ENCODE data around the gene C17orf78. TPM values are rescaled to one million over a fixed set of nuclear protein-coding genes. Genes with fewer than 3 reads are reported as not detected.
A peak's percentile ranks its signal among the peaks of the same experiment; 100 is the strongest.

C17orf78 gene
- polyA plus RNA-seq, 1 donor (not counting 4 experiments of a cell fraction or from before 2014, with no cell fraction given): not detected

DNA sequence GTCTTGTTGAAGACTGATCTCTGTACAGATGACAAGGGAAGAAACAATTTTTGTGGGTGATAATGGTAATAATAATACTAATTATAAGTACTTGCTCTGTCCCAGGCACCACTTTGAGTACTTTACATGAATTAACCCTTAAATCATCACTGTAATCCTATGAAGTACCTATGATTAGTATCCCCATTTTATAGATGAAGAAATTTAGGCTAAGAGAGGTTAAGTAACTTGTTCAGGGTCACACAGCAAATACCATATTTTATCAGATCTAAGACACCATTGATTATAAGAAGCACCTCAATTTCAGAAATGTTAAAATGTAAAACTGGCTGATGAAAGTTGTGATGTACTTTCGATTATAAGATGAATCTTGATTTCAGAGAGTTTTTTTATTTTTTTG lies 49.5 kb downstream of the C17orf78 start:
- no peak for FAIRE-seq
- no peak for TF ChIP-seq EZH2 (IDR thresholded peaks at IDR 0.05; ENCODE audit: low read length)
- TF ChIP-seq CTCF (optimal IDR thresholded peaks at IDR 0.05 in 1 of 3, IDR thresholded peaks at IDR 0.05 in 1 of 3, conservative IDR thresholded peaks at IDR 0.05 in 1 of 3; ENCODE audit: extremely low read depth in 1 of 3, insufficient read depth in 2 of 3, low read length in 3 of 3): no peak

DNA sequence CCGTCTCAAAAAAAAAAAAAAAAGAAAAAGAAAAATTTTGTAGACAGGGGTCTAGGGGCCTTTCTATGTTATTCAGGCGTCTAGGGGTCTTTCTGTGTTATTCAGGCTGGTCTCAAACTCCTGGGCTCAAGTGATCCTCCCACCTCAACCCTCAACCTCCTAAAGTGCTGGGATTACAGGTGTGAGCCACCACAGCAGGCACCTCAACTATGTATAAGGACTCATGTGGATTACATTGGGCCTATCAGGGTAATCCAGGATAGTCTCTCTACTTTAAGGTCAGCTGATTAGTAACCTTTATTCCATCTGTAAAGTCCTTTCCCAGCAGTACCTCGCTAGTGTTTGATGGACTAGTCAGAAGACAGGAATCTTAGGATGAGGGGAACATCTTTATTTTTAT lies 53.3 kb downstream of the C17orf78 start:
- H4K20me1 ChIP-seq (ENCODE audit: control insufficient read depth, extremely low read depth, insufficient read depth, low read length): no peaks in the 10 kb centered on the region
- no peaks in the 10 kb centered on the region for H3K9me3 ChIP-seq (ENCODE audit: control insufficient read depth, low read depth, low read length)
- no peak overlapping the region for H2AFZ ChIP-seq (ENCODE audit: control insufficient read depth, low read length)
- FAIRE-seq (no peak), DNase-seq (ENCODE audit: low read depth, low spot score) (no peak)
- no peak overlapping the region for H3K4me3 ChIP-seq (ENCODE audit: control insufficient read depth in 2 of 3, extremely low read depth in 1 of 3, insufficient read depth in 2 of 3, low read depth in 1 of 3, low read length in 3 of 3)
- H3K4me2 ChIP-seq (ENCODE audit: control insufficient read depth, extremely low read depth, insufficient read depth, low read depth, low read length): peak overlapping the region; percentile 80
- no peaks in the 10 kb centered on the region for H3K9me1 ChIP-seq (ENCODE audit: control insufficient read depth, extremely low read depth, insufficient read depth, low read length)
- peaks cover 4 to 18% of the 10 kb centered on the region in 2 experiments for H3K36me3 ChIP-seq (ENCODE audit: control insufficient read depth in 2 of 2, extremely low read depth in 1 of 2, insufficient read depth in 2 of 2, low read length in 2 of 2)
- H3K9ac ChIP-seq (ENCODE audit: control insufficient read depth, extremely low read depth, insufficient read depth, low read length): peak overlapping the region; percentile 59
- H3K27ac ChIP-seq (ENCODE audit: control insufficient read depth, insufficient read depth, low read length): peak overlapping the region; percentile 98
- TF ChIP-seq EZH2 (IDR thresholded peaks at IDR 0.05; ENCODE audit: low read length): no peak
- no peak for TF ChIP-seq CTCF (optimal IDR thresholded peaks at IDR 0.05 in 1 of 3, IDR thresholded peaks at IDR 0.05 in 1 of 3, conservative IDR thresholded peaks at IDR 0.05 in 1 of 3; ENCODE audit: extremely low read depth in 1 of 3, insufficient read depth in 2 of 3, low read length in 3 of 3)
- dilution Hi-C loops (cut with MboI; ENCODE audit: extremely low pct_ligation_motif_present, low sequenced_read_pairs): no loop called here
- no peaks in the 10 kb centered on the region for H3K27me3 ChIP-seq (ENCODE audit: control insufficient read depth, extremely low read depth, insufficient read depth, low read length)
- peaks cover 23% of the 10 kb centered on the region for H3K4me1 ChIP-seq (ENCODE audit: control insufficient read depth, extremely low read depth, insufficient read depth, low read length)
- peaks cover 4% of the 10 kb centered on the region for H3K79me2 ChIP-seq (ENCODE audit: control insufficient read depth, insufficient read depth, low read length)

More for the DNA sequence above, 49.5 kb downstream of the C17orf78 start:
- no peaks in the 10 kb centered on the region for H3K27me3 ChIP-seq (ENCODE audit: control insufficient read depth, extremely low read depth, insufficient read depth, low read length)
- H3K4me3 ChIP-seq (ENCODE audit: control insufficient read depth in 2 of 3, extremely low read depth in 1 of 3, insufficient read depth in 2 of 3, low read depth in 1 of 3, low read length in 3 of 3): no peak overlapping the region
- H3K27ac ChIP-seq (ENCODE audit: control insufficient read depth, insufficient read depth, low read length): no peak overlapping the region
- H3K4me2 ChIP-seq (ENCODE audit: control insufficient read depth, extremely low read depth, insufficient read depth, low read depth, low read length): no peak overlapping the region
- no peak for DNase-seq (ENCODE audit: low read depth, low spot score)
- H3K9ac ChIP-seq (ENCODE audit: control insufficient read depth, extremely low read depth, insufficient read depth, low read length): no peak overlapping the region
- H3K9me3 ChIP-seq (ENCODE audit: control insufficient read depth, low read depth, low read length): no peaks in the 10 kb centered on the region
- H2AFZ ChIP-seq (ENCODE audit: control insufficient read depth, low read length): no peak overlapping the region
- H3K79me2 ChIP-seq (ENCODE audit: control insufficient read depth, insufficient read depth, low read length): no peaks in the 10 kb centered on the region
- no peaks in the 10 kb centered on the region for H4K20me1 ChIP-seq (ENCODE audit: control insufficient read depth, extremely low read depth, insufficient read depth, low read length)
- dilution Hi-C loops (cut with MboI; ENCODE audit: extremely low pct_ligation_motif_present, low sequenced_read_pairs): no loop called here
- H3K9me1 ChIP-seq (ENCODE audit: control insufficient read depth, extremely low read depth, insufficient read depth, low read length): no peaks in the 10 kb centered on the region
- H3K4me1 ChIP-seq (ENCODE audit: control insufficient read depth, extremely low read depth, insufficient read depth, low read length): peaks cover 13% of the 10 kb centered on the region
- peaks cover 4 to 17% of the 10 kb centered on the region in 2 experiments for H3K36me3 ChIP-seq (ENCODE audit: control insufficient read depth in 2 of 2, extremely low read depth in 1 of 2, insufficient read depth in 2 of 2, low read length in 2 of 2)
